ENCODE measurements around the gene LRP1.

The LRP1 gene

GRCh38 chr12:57208631-57209282 is 80.5 kb downstream of the LRP1 start:
- no peak for DNase-seq (ENCODE audit: low read depth in 2 of 2, low spot score in 1 of 2)

- no peak for DNase-seq (ENCODE audit: low read depth in 2 of 2, low spot score in 1 of 2)
These were observed 81.6 kb downstream of the LRP1 start for GRCh38 chr12:57209916-57210315.

GRCh38 chr12:57210461-57210860 is 82.2 kb downstream of the LRP1 start:
- no peak for DNase-seq (ENCODE audit: low read depth in 2 of 2, low spot score in 1 of 2)

GRCh38 chr12:57210926-57211692 is 82.8 kb downstream of the LRP1 start:
- DNase-seq (ENCODE audit: low read depth in 2 of 2, low spot score in 1 of 2): no peak

GRCh38 chr12:57211791-57212700 is 83.8 kb downstream of the LRP1 start:
- no peak for DNase-seq (ENCODE audit: low read depth in 2 of 2, low spot score in 1 of 2)

GRCh38 chr12:57212701-57213057 is 84.4 kb downstream of the LRP1 start:
- no peak for DNase-seq (ENCODE audit: low read depth in 2 of 2, low spot score in 1 of 2)

- DNase-seq (ENCODE audit: low read depth in 2 of 2, low spot score in 1 of 2): peak; percentile 61 to 66
These were observed 84.9 kb downstream of the LRP1 start for GRCh38 chr12:57213058-57213715.

GRCh38 chr12:57213763-57214397 is 85.6 kb downstream of the LRP1 start:
- DNase-seq (ENCODE audit: low read depth in 2 of 2, low spot score in 1 of 2): no peak

- peak; percentile 34 to 38 for DNase-seq (ENCODE audit: low read depth in 2 of 2, low spot score in 1 of 2)
These were observed 86.1 kb downstream of the LRP1 start for GRCh38 chr12:57214398-57214781.

GRCh38 chr12:57215065-57215464 is 86.8 kb downstream of the LRP1 start:
- DNase-seq (ENCODE audit: low read depth in 2 of 2, low spot score in 1 of 2): no peak

GRCh38 chr12:57215668-57216013 is 87.4 kb downstream of the LRP1 start:
- no peak for DNase-seq (ENCODE audit: low read depth in 2 of 2, low spot score in 1 of 2)

GRCh38 chr12:57216014-57216911 is 88.0 kb downstream of the LRP1 start, which contains the start of gene NXPH4:
TSS of gene NXPH4 (plus strand) at chr12:57216794. CDS start at chr12:57216970, 176 bp downstream.
- DNase-seq (ENCODE audit: low read depth in 2 of 2, low spot score in 1 of 2): peak in 1 of 2 donors; percentile 42

- DNase-seq (ENCODE audit: low read depth in 2 of 2, low spot score in 1 of 2): no peak
These were observed 88.9 kb downstream of the LRP1 start for GRCh38 chr12:57216921-57217879.

GRCh38 chr12:57218030-57218853 is 90.0 kb downstream of the LRP1 start:
- no peak for DNase-seq (ENCODE audit: low read depth in 2 of 2, low spot score in 1 of 2)

- DNase-seq (ENCODE audit: low read depth in 2 of 2, low spot score in 1 of 2): no peak
These were observed 91.1 kb downstream of the LRP1 start for GRCh38 chr12:57219205-57219992.

GRCh38 chr12:57219993-57220754 is 91.9 kb downstream of the LRP1 start:
- DNase-seq (ENCODE audit: low read depth in 2 of 2, low spot score in 1 of 2): no peak
